GM19463 (cell line): Measurements from ENCODE around the gene PLCB3.
A peak's percentile ranks its signal among the peaks of the same experiment; 100 is the strongest.
"Not testable (repeated sequence)": the region's sequence is repeated elsewhere in the genome, so short reads cannot be mapped to it uniquely, and the experiment has no call there.

ENCODE experiments used
- ATAC-seq: cut with Tn5 transposase; IDR thresholded peaks from one replicate; pipeline ENCODE4 v1.9.1; 2021; ENCODE audit warnings: mild to moderate bottlenecking, moderate library complexity; ENCODE audit not compliant: unreplicated experiment

PLCB3 gene

DNA sequence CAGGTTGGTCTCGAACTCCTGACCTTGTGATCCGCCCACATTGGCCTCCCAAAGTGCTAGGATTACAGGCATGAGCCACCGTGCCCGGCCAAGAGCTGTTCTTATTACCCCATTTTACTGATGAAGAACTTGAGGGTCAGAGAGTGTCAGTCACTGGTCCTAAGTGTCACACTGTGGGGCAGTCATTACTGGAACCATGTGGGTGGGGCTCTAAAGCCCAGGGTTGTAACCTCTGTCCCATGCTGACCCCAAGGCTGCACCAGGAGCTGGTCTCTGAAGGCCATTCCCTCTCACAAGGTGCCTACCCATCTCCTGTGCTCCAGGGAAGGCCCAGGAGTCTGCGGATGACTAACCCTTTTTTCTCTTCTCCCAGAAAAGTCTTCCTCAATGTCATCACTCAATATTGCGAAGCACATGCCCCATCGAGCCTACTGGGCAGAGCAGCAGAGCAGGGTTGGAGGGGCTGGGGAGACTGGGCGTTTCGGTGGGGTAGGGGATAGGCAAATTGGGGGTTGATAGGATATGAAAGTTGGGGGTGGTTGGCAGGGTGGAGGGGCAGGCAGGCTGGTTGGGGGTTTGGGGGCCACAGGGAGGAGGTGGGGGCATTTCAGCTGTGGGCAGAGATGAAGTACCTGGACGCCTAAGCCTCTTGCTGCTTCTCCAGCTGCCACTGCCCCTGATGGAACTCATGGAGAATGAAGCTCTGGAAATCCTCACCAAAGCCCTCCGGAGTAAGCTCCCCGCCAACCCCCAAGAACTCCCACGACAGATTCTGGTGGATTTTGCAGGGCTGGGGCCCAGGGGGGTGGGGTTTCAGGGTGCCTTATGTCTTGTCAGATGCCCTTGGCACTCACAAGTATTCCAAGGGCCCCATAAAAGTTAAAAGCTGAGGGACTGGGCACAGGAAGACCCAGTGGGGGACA is 52.0 kb downstream of the PLCB3 start:
- no peak for ATAC-seq

- no peak for ATAC-seq
These were observed 52.6 kb downstream of the PLCB3 start for GRCh38 chr11:64304032-64304315.

GRCh38 chr11:64304316-64305072 is 53.2 kb downstream of the PLCB3 start:
- peak; percentile 30 for ATAC-seq

DNA sequence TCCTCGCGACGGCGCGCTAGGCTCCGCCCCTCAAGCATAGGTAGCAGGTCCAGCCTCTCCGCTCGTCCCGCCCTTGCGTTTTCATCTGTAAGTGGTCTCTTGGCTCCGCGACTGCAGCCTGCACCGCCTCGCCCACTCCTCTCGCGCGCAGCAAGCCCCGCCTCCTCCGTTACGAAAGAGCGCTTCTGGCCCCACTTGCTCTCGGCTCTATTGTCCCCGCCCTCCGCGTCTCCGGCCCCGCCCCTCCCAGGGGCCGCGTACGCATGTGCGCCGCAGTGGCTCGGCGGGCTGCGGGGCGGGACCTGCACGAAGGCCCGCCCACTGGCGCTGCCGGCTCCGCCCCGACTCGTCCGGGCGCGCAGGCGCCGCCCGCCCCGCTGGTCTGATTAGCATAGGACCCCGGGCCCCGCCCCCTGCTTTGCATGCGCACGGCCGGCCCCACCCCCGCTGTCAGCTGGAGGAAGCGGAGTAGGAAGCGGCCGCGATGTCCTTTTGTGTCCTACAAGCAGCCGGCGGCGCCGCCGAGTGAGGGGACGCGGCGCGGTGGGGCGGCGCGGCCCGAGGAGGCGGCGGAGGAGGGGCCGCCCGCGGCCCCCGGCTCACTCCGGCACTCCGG is 53.9 kb downstream of the PLCB3 start, which contains the start of gene ESRRA:
ESRRA (plus strand) TSS at position 450 of the 616 bp plus-strand sequence. CDS start 1,656 bp downstream, outside the sequence.
- peak; percentile 69 for ATAC-seq

- ATAC-seq, result no peak
These were observed 54.6 kb downstream of the PLCB3 start for GRCh38 chr11:64305691-64306562.

DNA sequence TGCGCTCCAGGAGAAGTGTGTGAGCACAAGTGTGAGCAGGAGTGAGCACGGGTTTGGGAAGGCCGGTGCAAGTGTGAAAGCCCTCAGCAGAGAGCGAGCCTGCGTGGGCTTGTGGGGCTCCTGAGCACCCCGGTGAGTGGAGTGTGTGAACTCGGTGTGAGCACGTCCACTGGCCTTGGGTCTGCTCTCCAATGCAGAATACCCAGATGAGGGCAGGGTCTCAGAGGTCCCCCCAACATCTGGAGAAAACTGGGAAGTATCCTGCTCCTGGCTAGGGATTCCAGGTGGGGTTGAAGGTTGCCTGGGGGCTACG is 55.2 kb downstream of the PLCB3 start:
- ATAC-seq, result no peak

DNA sequence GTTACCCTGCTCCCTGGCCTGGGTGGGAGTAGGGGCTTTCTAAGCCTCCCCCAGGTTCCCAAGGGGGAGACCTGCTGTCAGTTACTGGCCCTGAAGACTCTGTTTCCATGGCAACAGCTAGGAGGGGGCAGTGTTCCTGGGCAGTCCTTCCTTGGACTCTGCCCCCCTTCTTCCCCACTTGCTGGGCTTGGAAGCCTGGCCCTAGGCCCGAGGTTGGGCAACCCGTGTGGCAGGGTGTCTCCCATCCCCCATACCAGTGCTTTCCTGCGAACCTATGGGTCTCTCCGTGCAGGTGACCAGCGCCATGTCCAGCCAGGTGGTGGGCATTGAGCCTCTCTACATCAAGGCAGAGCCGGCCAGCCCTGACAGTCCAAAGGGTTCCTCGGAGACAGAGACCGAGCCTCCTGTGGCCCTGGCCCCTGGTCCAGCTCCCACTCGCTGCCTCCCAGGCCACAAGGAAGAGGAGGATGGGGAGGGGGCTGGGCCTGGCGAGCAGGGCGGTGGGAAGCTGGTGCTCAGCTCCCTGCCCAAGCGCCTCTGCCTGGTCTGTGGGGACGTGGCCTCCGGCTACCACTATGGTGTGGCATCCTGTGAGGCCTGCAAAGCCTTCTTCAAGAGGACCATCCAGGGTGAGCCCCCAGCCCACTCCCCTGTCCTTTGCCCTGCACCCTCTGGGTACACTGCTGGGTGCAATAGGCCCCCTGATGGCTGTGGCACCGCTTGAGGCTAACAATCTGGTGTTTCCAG is 55.7 kb downstream of the PLCB3 start:
- ATAC-seq, result no peak

- not testable (repeated sequence) for ATAC-seq
These were observed 56.5 kb downstream of the PLCB3 start for GRCh38 chr11:64307795-64308194.

DNA sequence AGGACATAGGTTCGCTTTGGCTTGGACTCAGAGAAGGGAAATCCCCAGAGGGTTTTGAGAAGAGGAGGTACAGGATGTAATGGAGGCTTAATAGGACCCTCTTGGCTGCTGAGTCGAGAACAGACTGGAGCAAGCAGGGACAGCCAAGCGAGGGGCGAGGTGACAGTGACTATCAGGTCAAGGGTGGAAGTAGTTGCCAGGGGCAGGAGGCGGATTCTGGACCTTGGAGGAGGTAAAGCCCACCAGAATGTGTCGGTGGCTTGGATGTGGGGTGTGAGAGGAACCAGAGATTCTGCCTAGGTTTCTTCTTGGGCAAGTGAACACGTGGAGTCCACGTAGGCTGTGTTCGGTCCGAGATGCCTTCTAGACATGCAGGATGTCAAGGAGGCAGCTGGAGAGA is 61.6 kb downstream of the PLCB3 start:
- ATAC-seq, result no peak

- ATAC-seq, result no peak
These were observed 62.3 kb downstream of the PLCB3 start for GRCh38 chr11:64313491-64314145.

DNA sequence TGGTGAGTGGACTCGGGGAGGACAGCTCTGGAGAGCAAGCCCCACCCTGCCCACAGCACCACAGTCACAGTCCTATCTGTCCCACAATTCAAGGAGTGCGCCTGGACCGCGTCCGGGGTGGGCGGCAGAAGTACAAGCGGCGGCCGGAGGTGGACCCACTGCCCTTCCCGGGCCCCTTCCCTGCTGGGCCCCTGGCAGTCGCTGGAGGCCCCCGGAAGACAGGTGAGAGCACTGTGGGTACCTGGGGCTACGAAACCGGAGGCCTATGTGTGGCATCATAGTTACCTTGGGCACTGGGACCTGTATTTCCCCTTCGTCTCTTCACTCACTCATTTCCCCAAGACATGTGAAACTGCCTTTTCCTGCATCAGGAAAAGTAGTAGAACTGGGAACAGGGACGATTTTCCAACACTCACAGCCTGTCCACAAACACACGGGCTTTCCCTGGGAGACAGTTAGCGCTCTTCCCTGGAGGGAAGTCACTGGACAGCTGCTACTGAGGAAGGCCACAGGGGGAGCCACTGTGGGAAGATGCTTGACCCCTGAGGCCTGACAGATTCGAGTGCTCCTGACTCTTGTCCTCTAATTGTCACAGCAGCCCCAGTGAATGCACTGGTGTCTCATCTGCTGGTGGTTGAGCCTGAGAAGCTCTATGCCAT is 62.9 kb downstream of the PLCB3 start:
- ATAC-seq, result no peak

DNA sequence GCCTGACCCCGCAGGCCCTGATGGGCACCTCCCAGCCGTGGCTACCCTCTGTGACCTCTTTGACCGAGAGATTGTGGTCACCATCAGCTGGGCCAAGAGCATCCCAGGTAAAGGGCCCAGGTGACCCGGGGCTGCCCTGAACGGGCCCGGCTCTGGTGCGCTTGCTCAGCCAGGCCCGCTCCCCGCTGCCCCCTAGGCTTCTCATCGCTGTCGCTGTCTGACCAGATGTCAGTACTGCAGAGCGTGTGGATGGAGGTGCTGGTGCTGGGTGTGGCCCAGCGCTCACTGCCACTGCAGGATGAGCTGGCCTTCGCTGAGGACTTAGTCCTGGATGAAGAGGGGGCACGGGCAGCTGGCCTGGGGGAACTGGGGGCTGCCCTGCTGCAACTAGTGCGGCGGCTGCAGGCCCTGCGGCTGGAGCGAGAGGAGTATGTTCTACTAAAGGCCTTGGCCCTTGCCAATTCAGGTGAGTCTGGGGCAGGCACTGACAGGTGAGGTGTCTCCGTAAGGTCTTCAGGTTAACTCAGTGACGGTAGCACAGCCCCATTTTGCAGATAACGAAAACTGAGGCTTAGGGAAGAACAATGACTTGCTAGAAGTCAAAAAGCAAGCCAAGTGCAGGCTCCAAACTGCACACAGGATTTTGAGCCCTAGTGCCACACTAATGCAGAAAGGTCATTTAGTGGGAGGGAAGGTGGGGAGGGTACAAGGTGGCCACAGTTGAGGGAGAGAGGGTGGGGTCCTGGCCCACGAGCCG is 63.7 kb downstream of the PLCB3 start:
- ATAC-seq, result no peak

GRCh38 chr11:64315667-64316526 is 64.6 kb downstream of the PLCB3 start:
- ATAC-seq, result not testable (repeated sequence)

DNA sequence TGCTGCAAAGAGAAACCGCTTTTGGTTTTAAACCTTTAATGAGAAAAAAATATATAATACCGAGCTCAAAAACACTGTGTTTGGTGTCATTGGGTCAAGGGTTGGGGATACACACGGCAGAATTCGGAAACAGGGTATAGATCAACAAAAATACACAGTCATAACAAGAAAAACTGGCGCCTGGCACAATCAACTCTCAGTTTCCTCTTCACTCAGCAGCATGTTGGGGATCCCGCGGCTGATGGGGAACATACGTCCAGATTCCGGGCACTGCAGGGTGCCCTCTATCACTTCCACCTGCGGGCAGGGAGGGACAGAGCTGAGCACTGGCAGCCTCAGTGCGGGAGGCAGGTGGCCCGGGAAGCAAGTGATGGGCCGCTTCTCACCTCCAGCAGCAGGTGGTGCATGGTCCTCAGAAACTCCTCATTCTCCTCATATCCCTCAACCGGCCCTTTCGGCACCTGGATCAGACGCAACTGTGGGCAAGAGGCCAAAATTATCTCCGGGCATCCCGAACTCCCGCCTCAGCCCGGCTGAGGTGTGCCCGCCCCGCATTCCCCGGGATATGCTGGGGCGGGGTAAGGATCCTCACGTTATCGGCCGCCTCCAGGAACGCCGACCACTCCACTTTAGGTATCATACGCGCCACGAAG is 65.5 kb downstream of the PLCB3 start:
- ATAC-seq, result no peak

DNA sequence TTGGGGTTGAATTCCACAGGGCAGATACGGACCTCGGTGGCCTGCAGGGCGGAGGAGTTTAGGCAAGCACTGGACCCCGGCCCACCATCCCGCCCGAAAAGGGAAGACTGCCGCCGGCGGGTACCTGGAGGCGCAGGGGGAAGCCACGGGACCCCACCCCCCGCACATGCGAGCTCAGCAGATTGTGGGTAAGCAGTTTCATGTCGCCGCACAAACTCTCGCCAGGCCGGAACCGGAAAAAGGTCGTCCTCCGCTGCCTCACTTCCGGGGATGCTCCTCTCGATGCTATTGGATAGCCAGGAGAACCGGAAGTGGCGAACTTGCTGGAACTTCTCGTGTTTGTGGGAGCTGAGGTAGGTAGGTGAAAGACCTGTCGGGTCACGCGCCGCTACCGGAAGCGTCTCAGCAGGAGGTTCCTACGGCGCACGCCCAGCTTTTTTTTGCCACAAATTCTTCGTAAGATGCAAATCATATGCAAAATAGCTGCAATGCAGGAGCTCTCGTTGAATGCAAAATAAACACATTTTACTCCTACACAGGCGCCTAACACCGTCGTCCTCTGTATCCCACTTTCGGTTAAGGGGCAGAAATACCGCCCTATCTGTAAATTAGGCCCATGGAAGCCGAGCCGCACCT is 66.1 kb downstream of the PLCB3 start, which contains the start of gene TRMT112:
TRMT112 (minus strand) TSS at position 235 of the 636 bp plus-strand sequence; CDS start at position 202, 33 bp downstream.
- peak; percentile 46 for ATAC-seq
